CMK (cell line): ENCODE measurements around the gene TLE1.
"Not testable (repeated sequence)": the region's sequence is repeated elsewhere in the genome, so short reads cannot be mapped to it uniquely, and the experiment has no call there.

Source experiments
- DNase-seq: peaks from one replicate; pipeline ENCODE4 v3.0.0-alpha.2; 2010; ENCODE audit warnings: low read depth

Gene TLE1

GRCh38 chr9:81599837-81600236, 89.5 kb downstream of the TLE1 start:
- DNase-seq = no peak

GRCh38 chr9:81598811-81599210, 90.5 kb downstream of the TLE1 start:
- DNase-seq = no peak

GRCh38 chr9:81598123-81598497, 91.2 kb downstream of the TLE1 start:
- no peak for DNase-seq

GRCh38 chr9:81597419-81598122, 91.8 kb downstream of the TLE1 start:
- no peak for DNase-seq

- DNase-seq = no peak
These were observed 92.5 kb downstream of the TLE1 start for GRCh38 chr9:81596679-81597418.

GRCh38 chr9:81595887-81596543, 93.3 kb downstream of the TLE1 start:
- no peak for DNase-seq

GRCh38 chr9:81595293-81595692, 94.1 kb downstream of the TLE1 start:
- DNase-seq = not testable (repeated sequence)

GRCh38 chr9:81594415-81594814, 94.9 kb downstream of the TLE1 start:
- DNase-seq = no peak

GRCh38 chr9:81592887-81593266, 96.5 kb downstream of the TLE1 start:
- DNase-seq = no peak

- no peak for DNase-seq
These were observed 97.6 kb downstream of the TLE1 start for GRCh38 chr9:81591791-81592190.

- DNase-seq = no peak
These were observed 98.7 kb downstream of the TLE1 start for GRCh38 chr9:81590688-81591087.

GRCh38 chr9:81589819-81590218, 99.5 kb downstream of the TLE1 start:
- no peak for DNase-seq

GRCh38 chr9:81589392-81589791, 100.0 kb downstream of the TLE1 start:
- no peak for DNase-seq

GRCh38 chr9:81588148-81588871, 101.0 kb downstream of the TLE1 start:
- DNase-seq = no peak

- DNase-seq = no peak
These were observed 102.6 kb downstream of the TLE1 start for GRCh38 chr9:81586786-81587185.

GRCh38 chr9:81585191-81585763, 104.1 kb downstream of the TLE1 start:
- DNase-seq = no peak

GRCh38 chr9:81584099-81584498, 105.2 kb downstream of the TLE1 start:
- DNase-seq = no peak

GRCh38 chr9:81581986-81582385, 107.4 kb downstream of the TLE1 start:
- DNase-seq = no peak

- no peak for DNase-seq
These were observed 110.0 kb downstream of the TLE1 start for GRCh38 chr9:81579381-81579780.

- DNase-seq = no peak
These were observed 110.7 kb downstream of the TLE1 start for GRCh38 chr9:81578606-81579005.

GRCh38 chr9:81575956-81576355, 113.4 kb downstream of the TLE1 start:
- no peak for DNase-seq

GRCh38 chr9:81574405-81574804, 114.9 kb downstream of the TLE1 start:
- no peak for DNase-seq
